GM18507 (cell line): ENCODE data around the gene IGSF23.
"Not testable (repeated sequence)": the region's sequence is repeated elsewhere in the genome, so short reads cannot be mapped to it uniquely, and the experiment has no call there.

Source experiments
- DNase-seq: peaks from one replicate; pipeline ENCODE4 v3.0.0; 2011; ENCODE audit warnings: low read depth; ENCODE audit not compliant: insufficient read length; ENCODE audit errors: extremely low spot score
- FAIRE-seq: peaks from 2 replicates; lab custom pipeline; 2011; peaks lifted over from hg19 to GRCh38; lab: Jason Lieb, UNC

The IGSF23 gene

DNA sequence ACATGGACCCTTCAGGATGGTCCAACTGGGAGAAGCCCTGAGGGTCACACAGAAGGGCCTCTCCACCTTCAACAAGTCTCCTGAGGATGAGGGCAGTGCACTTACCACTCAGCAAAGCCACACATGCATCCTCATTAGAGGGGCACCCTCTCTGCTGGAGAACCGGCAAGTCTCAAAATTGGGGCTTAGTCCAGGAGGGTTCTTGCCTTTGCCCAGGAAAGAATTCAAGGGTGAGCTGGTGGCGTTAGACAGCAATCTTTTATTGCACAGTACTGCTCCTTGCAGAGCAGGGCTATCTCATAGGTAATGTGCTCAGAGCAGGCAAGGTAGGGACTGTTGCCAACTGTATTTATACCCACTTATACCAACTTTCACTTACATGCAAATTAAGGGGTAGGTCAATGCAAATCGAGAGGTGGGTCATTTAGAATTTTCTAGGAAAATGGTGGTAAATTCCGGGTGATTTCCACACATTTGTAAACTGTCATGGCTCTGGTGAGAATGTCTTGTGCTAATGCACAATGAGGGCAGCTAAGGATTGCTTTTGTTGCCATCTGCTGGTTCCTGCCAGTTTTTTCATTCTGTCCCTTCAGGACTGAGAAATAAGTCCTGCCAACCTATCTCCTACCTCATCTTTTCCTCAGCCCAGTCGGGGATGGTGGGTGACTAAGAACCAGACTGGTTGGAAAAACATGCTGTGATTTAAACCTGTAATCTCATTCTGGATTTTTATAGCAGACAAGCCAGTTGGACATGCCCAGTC, 27.8 kb upstream of the IGSF23 start:
- DNase-seq (no peak), FAIRE-seq (no peak)

DNA sequence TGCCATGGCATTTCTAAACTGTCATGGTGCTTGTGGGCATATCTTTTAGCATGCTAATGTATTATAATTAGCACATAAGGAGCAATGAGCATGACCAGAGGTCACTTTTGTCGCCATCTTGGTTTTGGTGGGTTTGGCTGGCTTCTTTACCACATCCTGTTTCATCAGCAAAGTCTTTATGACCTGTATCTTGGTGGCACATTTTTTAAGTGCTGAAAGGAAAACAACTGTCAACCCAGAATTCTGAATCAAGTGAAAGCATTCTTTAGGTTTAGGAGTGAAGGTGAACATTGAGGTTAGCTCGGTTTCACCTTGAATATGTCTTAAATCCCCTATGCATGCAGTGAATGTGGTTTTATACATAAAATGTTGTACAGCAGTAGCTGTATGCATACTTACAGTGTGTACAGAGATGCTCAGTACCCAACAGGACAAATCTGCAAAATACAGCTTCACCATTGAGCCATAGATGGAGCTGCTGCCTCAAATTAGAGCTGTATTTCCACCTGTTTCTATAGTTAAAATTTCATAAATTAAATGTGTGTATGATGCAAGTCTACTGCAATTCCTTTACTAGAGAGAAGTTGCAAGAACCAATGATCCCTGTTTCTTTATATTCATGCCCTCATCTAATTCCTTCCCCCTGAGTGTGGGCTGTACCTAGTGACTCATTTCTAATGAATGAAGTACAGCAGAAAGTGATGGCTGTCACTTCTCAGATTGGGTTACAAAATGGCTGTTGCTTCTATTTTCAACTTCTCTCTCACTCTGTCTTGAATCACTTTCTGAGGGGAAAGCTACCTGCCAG, 25.2 kb upstream of the IGSF23 start:
- no peak for FAIRE-seq

DNA sequence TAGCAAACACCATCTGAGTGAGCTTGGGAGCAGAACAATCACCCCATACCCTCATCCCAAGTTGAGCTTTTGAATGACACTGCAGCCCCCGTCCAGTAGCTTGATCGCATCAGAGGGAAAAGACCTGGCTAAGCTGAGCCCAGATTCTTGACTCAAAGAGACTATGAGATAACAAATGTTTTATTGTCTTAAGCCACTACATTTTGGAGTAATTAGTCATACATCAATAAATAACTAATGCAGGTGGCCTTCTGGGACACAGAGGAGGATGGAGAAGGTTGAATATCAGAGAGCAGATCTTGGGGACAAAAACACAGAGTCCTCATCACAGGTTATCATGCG, 24.6 kb upstream of the IGSF23 start:
- no peak for DNase-seq
- FAIRE-seq: no peak

More for the DNA sequence above, 25.2 kb upstream of the IGSF23 start:
- no peak for DNase-seq

DNA sequence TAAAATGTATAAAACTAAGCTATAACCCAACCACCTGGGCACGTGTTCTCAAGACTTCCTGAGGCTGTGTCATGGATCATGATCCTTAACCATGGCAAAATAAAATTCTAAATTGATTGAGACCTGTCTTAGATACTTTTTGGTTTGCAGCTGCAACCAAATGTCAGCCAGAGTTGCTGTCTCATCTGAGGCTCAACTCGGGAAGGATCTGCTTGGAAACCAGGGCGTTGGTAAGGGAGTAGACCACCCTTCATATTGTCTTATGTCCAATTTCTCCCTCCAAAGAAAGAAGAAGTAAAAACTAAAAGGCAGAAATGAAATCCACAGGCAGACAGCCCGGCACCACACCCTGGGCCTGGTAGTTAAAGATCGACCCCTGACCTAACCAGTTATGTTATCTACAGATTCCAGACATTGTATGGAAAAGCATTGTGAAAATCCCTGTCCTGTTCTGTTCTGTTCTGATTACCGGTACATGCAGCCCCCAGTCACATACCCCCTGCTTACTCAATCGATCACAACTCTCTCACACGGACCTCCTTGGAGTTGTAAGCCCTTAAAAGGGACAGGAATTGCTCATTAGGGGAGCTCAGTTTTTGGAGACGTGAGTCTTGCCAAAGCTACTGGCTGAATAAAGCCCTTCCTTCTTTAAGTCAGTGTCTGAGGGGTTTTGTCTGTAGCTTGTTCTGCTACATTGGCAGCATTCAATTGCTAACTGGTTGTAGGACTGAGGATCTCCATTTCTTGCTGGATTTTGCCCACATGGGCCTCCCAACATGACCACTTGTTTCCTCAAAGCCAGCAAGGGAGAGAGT, 22.9 kb upstream of the IGSF23 start:
- DNase-seq (no peak), FAIRE-seq (no peak)

DNA sequence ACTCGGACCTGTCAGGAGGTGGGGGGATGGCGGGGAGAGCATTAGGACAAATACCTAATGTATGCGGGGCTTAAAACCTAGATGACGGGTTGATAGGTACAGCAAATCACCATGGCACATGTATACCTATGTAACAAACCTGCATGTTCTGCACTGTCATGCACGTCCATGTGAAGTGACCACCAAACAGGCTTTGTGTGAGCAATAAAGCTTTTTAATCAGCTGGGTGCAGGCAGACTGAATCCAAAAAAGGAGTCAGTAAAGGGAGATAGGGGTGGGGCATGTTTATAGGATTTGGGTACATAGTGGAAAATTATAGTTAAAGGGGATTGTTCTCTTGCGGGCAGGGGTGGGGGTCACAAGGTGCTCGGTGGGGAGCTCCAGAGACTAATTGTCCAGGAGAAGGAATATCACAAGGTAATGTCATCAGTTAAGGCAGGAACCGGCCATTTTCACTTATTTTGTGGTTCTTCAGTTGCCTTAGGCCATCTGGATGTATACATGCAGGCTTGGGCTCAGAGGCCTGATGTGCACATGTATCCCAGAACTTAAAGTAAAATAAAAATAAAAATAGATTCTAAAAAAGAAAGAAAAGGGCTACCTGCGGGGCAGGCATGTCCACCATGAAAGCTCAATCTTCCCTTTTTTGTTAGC, 21.9 kb upstream of the IGSF23 start:
- DNase-seq, FAIRE-seq: not testable (repeated sequence)

DNA sequence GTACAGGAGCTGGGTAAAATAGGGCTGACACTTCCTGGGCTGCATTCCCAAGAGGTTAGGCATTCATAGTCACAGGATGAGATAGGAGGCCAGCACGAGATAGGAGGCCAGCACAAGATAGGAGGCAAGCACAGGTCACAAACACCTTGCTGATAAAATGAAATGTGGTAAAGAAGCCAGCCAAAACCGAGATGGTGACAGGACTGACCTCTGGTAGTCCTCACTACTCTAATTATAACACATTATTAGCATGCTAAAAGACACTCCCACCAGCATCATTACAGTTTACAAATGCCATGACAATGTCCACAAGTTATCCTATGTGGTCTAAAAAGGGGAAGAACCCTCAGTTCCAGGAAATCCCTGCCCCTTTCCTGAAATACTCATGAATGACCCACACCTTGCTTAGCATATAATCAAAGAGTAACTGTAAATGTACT, 20.9 kb upstream of the IGSF23 start:
- FAIRE-seq (no peak), DNase-seq (no peak)

DNA sequence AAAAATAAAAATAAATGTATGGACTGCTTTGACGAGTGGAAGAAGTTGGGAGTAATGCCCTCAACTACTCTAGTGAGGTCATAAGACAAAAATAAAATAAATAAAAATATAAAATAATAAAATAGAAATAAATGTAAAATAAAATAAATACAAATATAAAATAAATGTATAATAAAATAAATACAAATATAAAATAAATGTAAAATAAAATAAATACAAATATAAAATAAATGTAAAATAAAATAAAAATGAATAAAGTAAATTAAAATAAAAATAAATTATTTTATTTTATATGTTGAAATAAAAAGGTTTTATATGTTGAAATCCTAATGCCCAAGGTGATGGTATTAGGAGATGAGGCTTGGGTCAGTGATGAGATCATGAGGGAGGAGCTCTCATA, 20.1 kb upstream of the IGSF23 start:
- DNase-seq (no peak), FAIRE-seq (no peak)

DNA sequence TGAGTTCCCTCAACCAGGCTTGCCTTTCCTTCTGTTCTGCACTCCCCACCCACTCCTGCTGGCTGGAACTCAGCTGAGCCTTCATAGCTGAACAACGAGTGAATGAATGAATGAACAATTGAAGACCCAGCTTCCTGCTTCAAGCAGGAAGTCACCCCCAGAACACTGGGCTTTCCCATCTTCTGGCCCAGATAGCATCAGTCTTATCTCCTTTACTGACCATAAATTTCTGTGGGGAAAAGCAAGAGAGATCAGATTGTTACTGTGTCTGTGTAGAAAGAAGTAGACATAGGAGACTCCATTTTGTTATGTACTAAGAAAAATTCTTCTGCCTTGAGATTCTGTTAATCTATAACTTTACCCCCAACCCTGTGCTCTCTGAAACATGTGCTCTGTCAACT, 19.5 kb upstream of the IGSF23 start:
- not testable (repeated sequence) for DNase-seq, FAIRE-seq

DNA sequence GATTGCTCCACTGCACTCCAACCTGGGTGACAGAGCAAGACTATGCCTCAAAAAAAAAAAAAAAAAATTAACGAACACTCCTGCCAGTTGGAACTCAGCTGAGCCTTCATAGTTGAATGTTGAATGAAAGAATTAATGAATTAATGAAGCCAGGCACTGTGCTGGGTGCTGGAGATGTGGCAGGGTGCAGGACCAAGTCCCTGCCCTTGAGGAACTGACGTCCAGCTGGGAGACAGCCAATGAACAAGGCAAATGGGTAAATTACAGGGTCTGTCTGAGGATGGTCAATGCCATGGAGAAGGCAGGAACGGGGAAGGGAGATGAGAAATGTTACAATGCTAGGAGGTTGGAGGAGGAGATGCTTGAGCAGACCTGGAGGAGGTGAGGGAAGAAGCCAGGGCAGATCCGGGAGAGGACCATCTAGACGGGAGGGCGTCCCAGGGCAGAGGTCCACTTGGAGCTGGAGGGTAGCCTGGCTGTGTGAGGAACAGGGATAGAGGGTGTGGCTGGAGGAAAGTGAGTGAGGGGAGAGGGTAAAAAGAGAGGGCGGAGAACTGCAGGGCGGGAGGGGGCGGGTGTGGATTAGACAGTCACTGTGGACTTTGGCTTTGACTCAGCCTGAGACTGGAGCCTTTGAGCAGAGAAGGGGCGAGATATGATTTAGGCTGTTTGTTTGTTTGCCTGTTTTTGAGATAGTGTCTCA, 16.8 kb upstream of the IGSF23 start:
- DNase-seq (no peak), FAIRE-seq (no peak)

DNA sequence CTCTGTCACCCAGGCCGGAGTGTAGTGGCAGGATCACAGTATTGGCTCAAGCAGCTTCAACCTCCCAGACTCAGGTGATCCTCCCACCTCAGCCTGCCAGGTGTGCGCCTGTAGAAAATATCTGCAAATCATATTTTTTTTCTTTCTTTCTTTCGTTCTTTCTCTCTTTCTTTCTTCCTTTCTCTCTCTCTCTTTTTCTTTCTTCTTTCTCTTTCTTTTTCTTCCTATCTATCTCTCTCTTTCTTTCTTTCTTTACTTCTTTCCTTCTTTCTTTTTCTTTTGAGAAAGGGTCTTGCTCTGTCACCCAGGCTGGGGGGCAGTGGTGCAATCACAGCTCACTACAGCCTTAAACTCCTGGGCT, 16.3 kb upstream of the IGSF23 start:
- FAIRE-seq: no peak
- DNase-seq: no peak

DNA sequence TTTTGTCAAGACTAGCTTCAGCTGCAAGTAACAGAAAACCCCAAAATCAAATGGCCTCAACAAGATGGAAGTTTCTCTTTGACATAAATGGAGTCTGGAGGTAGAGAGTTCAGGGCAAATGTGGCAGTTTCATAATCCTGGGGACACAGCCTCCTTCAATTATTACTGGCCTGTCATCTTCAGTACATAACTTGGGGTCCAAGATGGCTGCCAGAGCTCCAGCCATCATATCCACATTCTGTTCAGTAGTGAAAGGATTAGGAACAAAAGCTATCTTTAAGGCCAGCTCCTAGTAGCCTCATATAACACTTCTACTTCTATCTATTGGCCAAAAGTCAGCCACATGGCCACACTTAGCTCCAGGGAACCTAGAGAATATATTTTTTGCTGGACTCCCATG, 15.0 kb upstream of the IGSF23 start:
- FAIRE-seq (no peak), DNase-seq (no peak)

DNA sequence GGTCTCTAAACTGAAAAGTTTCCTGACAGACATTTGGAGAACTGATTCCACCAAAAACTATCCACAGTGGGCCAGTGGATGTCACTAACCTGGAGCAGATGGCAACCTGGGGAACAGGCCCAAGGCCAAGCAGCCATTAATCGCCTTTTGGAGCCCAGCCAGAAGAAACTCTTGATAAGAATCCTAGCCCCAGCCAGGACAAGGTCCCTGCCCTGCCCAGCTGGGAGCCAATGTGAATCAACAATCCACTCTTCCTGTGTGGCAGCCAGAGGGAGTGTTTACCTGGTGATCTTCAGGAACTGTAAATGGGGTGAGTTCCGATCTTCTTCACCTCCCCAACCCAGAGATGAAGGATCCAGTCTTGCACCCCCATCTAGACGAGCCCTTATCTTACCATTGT, 14.5 kb upstream of the IGSF23 start:
- FAIRE-seq: no peak
- no peak for DNase-seq

DNA sequence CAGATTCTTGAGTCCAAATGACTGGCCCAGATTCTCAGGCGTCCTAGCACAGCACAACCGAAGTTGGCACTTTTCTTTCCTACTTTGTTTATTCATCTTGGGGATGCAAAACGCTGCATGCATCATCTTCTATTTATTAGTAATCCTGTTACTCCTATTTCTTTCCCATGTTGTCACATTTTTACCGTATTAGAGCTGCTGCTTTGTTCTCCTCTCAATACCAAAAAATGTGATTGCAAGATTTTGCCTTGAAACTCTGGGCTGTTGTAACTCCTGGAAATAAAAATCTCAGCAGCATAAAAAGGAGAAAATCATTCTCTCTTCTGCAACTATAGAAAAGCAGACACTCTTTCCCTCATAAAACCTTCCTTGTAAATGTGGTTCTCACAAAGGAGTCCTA, 12.9 kb upstream of the IGSF23 start:
- no peak for FAIRE-seq
- no peak for DNase-seq

DNA sequence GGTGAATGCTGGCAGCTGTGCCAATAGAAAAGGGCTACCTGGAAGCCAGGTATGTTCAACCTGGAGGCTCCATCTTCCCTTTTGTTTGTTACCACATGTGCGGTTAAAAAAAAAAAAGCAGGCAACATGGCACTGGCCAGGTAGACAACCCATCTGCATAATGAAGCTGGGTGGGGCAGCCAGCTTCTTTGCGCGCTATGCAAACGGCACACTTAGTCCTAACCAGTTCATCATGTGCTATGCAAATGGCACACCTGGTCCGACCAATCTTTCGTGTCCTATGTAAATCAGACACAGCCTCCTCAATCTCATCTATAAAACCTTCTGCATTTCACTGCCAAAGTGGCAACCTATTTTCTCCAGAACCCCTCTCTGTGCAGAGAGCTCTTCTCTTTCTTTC, 11.3 kb upstream of the IGSF23 start:
- DNase-seq: no peak

DNA sequence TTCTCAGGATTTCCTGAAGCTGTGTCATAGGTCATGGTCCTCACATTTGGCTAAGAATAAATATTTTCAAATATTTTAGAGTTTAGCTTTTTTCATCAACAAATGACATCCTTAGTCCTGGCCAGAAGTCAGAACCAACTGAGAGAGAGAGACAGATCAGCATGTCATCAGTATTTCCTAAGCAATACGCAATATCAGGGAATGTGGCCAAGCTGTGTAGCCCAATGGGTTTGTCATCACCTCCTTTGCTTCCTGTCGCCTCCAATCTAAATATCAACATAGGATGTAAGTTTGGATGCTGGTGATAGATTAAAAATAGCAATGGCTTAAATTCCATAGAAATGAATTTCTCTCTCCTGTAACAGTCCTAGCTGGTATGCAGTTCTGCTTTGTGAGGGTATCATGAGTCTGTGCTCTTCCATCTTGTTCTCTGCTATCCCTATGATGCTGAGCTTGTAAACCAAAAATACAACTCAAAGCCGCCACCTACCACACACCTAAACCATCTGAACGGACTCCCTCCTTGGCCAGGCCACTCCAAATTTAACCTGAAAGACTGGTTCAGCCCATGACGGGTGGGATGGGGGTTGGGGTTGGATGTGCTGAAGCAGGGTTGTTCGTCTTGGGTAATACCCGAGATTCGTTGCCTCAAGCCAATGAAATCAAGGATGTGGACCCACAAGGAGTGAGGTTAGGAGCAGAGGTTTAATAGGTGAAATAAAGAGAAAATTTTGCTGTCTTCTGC, 10.0 kb upstream of the IGSF23 start:
- FAIRE-seq (no peak), DNase-seq (no peak)

More for the DNA sequence above, 11.3 kb upstream of the IGSF23 start:
- no peak for FAIRE-seq

DNA sequence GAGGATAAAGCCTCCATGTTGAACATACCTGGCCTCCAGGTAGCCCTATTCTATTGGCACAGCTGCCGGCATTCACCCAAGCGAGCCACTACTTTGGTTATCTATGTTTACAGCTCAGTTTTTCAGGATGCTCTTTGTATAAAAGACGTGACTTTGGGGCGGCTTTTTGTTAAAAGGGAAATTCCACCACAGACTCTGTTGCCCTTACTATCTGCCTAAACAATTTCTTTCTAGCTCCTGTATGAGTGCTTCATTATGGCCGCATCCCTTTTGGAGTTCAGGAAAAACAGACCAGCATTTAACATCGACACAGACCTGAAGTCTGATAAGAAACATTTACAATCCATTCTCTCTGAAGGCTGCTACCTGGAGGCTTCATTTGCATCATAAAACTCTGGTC, 9.1 kb upstream of the IGSF23 start:
- FAIRE-seq: no peak
- no peak for DNase-seq

DNA sequence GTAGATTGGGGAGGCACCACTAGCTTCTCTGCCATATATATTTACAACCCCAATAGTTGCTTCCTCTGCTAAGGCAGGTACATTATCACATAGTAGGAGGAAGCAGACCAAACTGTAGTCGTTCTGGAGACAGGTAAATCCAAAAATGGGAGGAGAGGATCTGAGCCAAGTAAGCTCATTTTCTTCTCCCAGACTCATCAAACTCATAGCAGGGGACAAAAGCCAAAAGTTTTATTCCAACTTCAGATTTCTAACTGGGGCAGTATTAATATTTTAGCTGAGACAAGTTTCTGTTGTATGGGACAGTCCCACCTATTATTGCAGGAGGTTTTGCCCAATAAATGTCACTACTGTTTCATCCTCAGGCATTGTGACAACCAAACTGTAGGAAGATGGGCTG, 7.8 kb upstream of the IGSF23 start:
- DNase-seq: no peak
- FAIRE-seq: no peak

DNA sequence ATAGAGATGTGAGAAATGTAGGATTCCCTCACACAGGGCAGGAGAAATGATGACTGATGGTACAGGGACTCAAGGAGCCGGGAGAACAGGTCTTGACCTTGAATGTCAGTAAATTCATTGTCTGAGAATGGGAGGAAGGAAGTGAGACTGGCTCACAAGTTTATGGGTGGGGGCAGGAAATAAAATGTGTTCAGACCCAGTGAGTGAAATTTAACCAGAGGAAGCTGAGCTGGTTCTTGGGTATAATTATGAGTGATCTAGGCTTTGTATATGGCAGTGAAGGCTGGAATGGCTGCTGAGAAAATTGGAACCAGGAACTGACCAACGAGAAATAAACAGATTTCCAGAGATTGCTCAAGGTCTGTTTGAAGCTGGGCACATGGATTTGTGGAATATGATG, 6.3 kb upstream of the IGSF23 start:
- DNase-seq (no peak), FAIRE-seq (no peak)

DNA sequence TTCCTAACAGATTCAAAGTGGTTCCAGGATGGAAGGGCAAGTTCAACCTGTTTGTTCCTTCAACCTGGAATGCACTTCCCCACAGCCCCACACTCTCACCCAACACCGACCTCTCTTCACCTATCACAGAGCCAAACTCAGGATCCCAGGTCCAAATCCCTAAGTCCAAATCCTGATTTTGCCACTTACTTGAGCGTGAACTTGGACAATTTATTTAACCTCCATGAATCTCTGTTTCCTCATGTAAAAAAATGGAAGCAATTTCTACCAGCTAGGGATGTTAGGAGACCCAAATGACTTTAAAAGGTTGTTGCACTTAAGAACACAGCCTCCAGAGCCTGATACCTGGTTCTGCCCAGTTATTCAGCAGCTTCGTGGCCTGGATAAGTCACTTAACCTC, 5.4 kb upstream of the IGSF23 start:
- no peak for DNase-seq
- no peak for FAIRE-seq
